Thymus (tissue), 2 donors: ENCODE data around the gene ZC3H14. TPM values are rescaled to one million over a fixed set of nuclear protein-coding genes. Genes with fewer than 3 reads are reported as not detected.

Experiments
- polyA plus RNA-seq: library from polyadenylated mRNA; stranded (reverse); fragments of 200-250 nt; gene quantifications from one replicate; pipeline ENCODE4 v1.2.3, GENCODE V29; 2013
- total RNA-seq: library from RNA; stranded (reverse); fragments of 120-200 nt; gene quantifications from one replicate; pipeline ENCODE4 v1.2.4, GENCODE V29; 2013
- donor health status: healthy.

The ZC3H14 gene
- total and polyA plus RNA-seq, 2 donors = 26.1 to 43.0 TPM

Other genes starting within 250 kb of the ZC3H14 start
- gene KCNK10, start 239.8 kb upstream of the ZC3H14 start, total RNA-seq = 0.09 TPM
- 0.02 TPM for gene KCNK10, start 239.8 kb upstream of the ZC3H14 start, polyA plus RNA-seq
- gene SPATA7, start 177.4 kb upstream of the ZC3H14 start, total RNA-seq = 7.2 TPM
- 8.4 TPM for gene SPATA7, start 177.4 kb upstream of the ZC3H14 start, polyA plus RNA-seq
- 0.99 TPM for gene PTPN21, start 8.0 kb upstream of the ZC3H14 start, total RNA-seq
- gene PTPN21, start 8.0 kb upstream of the ZC3H14 start, polyA plus RNA-seq = 3.5 TPM
- gene EML5, start 229.9 kb downstream of the ZC3H14 start, total RNA-seq = 1.2 TPM
- 0.57 TPM for gene EML5, start 229.9 kb downstream of the ZC3H14 start, polyA plus RNA-seq